ENCODE measurements around the gene SLC25A21.
A peak's percentile ranks its signal among the peaks of the same experiment; 100 is the strongest.

The SLC25A21 gene

GRCh38 chr14:36750244-36750643 lies 422.2 kb downstream of the SLC25A21 start:
- DNase-seq = no peak

DNA sequence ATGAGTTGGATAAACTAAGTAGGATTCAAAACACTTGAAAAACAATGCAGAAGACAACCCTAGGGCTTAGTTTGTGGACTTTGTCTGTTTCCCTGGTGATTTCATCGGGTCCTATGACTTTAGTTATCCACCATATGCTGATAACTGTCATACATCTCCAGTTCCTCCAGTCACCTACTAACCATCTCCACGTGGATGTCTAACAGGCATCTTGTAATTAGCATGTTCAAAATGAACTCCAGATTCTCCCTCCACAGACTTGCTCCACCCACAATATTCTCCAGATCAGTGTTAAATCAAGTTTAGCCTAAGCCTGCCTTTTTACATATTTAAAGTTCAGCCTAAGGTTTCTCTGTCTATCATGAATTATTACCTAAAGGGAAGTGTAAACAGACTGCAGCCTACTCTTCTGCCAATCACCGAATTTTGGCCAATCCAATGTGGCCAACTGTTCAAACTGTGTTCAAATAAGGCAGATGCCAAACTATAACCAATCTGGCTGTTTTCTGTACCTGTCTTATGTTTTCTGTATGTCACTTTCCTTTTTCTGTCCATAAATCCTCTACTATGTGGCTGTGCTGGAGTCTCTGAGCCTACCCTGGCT lies 423.7 kb downstream of the SLC25A21 start:
- DNase-seq = no peak

DNA sequence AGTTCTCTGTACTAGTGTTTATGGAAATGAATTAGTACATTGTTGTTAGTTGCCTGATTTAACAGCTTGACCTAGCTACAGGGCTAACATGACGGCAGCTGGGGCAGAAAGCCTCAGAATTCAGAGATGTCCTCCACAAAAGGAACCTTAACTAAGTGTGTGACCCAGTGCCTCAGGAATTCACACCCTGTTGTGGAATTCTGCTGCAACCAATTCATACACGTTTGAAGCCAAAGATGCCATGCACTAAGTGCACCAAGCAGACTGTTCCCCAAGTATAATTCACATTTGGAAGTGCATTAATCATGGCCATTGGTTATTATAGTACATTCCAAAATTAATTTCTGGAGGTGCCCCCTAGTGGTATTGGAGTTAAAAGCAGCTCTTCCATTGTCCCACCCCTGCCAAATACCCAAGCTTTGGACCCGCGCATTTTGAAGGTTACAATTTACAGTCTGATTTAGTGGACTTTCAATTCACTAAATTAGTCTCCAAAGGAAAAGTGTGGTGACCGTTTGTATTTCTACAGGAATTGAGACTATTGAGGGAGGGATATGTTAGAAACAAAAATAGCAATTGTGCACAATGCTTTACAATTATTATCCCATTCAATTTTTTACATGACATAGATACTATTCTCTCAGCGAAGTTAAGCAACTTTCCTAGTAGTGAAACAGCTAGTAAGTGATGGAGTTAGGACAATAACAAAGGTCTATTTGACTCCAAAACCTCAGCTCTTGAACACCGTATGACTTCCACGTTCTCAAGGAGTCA lies 424.8 kb downstream of the SLC25A21 start:
- DNase-seq = no peak

- DNase-seq = no peak
Measured at GRCh38 chr14:36746872-36747271, 425.5 kb downstream of the SLC25A21 start.

DNA sequence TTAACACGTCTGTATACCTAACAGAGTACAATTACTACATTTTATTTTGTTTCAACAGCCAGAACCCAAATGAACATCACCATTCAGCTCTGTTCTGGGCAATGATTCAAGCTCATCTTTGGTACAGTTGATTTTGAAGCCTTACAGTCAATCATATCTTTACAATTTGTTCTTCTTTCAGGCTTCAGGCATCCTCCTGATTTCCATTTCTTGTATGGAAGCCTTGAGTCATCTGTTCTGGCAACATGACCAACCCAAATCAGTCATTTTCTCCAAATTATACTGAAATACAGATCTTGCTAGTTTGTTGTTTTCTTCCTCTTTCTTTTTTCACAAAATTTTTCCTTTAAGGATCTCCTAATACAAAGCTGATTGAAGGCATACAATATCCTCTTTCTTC lies 430.5 kb downstream of the SLC25A21 start:
- DNase-seq = peak in 1 of 2 experiments; percentile 56

DNA sequence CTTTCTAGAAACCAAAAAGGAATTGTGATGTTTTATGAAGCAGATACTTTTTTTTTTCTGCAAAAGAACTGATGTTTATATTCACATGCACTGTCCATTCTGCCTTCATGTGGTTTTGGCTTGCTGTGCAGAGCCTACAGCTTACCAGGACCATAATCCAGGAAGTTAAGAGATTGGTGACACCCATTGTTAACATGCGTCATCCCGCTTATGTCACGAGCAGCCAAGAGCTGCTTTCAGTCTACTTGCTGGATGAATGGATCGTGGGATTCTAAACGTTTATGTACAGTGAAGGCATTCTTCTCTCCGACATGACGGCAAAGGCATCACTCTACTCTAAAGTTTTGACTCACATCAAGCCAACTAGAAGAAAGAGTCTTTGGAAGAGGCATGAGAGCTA lies 434.1 kb downstream of the SLC25A21 start:
- no peak for DNase-seq

DNA sequence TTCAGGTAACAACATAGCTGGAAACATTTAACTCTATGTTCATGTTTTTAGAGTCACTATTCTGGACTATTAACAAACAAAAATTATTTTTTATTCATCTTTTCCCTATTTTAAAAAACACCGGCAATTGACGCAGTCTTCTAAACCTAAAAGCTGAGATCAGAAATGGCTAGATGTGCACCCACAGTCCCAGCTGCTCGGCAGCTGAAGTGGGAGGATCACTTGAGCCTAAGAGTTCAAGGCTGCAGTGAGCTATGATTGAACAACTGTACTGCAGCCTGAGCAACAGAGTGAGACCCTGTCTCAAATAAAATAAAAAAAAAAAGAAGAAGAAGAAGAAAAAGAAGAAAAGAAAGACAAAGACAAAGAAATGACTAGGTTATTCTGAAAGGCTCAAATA lies 446.3 kb downstream of the SLC25A21 start:
- DNase-seq = no peak

DNA sequence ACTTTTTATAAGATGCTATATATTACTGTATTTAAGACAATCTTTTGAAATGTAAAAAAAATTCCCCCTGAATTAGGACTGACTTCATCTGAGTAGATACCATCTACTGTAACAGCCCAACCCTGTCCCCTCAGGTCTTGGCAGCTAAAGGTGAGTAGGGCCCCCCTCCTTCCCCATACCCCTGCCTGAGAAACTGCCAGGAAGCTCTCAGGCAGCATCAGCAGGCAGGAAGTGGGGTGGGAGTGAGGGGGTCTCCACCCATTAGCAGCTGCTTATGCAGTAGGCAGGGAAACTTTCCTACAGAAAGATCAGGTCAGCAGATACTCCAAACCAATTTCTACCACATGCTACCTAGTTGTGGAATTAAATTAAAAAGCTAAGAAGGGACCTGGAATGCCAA lies 448.2 kb downstream of the SLC25A21 start:
- DNase-seq = no peak

DNA sequence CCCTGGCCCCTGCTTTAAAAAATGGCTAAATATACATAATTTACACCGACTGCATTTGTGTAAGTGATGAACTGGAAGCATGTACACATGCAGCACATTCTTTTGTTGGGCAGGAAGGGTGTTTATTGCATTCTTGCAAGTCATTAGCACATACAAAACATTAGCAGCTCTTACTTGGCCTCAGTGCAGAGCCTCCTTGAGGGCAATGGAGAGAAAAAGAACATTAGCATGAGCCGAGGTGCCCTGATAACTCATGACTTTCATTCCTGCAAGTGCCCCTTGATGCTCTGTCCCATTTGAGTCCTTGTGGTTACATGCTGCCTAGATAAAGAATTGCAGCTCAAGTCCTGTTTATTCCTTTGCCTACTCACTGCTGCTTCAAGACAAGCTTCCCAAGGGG lies 448.9 kb downstream of the SLC25A21 start:
- no peak for DNase-seq

GRCh38 chr14:36721877-36722276 lies 450.5 kb downstream of the SLC25A21 start:
- DNase-seq = no peak

- no peak for DNase-seq
Measured at GRCh38 chr14:36720657-36721056, 451.7 kb downstream of the SLC25A21 start.

GRCh38 chr14:36719823-36720222 lies 452.6 kb downstream of the SLC25A21 start:
- no peak for DNase-seq

- DNase-seq = no peak
Measured at GRCh38 chr14:36718216-36718615, 454.2 kb downstream of the SLC25A21 start.

DNA sequence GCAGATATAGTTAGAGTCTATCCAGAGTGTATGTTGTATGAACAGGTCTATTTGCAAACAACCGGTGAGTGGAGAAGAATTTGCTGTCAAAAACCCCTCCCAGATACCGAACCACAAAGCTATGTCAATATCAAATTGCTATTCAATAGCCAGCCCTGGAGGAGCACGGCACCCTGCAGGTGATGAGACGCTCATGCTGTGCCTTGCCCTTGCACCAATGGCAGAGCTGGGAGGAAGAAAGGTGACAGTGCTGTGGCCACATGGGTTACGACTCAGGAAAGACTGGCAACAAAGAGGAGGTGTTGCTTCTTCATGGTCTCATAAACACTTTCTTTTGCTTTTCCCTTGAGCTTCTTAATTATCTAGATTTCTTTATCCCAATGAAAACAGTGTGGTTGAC lies 455.0 kb downstream of the SLC25A21 start:
- DNase-seq = peak; percentile 25 to 34

- DNase-seq = no peak
Measured at GRCh38 chr14:36716614-36717184, 455.7 kb downstream of the SLC25A21 start.

DNA sequence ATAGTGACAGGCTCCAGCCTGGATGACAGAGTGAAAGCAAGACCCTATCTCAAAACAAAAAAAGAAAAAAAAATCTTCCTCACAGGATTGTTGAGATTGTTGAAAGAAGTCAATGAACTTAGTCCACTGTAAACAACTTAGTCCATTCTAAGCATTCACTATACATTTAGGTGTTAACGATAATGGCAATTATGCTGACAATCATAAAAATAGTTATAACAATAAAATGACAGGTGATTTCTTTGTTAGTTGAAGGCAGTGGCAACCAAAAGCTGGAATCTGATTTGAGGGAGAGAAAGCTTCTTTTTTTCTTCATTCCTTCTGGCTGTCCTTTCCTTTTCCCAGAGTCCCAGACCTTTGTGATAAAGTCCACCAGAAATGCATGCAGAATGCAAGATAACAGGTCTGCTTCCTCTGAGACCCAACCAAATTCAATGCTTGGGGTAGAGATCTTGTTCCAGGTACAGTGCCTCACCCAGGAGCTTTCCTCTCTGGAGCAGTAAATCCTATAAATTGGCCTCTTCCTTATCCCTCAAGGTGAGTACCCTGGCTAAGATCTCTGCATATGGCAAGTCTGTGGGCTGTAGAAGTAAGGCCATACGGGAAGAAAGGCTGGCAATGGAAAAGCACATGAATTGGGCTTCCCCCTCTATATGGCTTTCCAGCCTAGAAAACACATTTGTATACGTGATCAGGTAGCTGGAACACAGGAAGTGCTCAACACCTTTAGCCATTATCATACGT lies 458.3 kb downstream of the SLC25A21 start:
- DNase-seq = no peak

DNA sequence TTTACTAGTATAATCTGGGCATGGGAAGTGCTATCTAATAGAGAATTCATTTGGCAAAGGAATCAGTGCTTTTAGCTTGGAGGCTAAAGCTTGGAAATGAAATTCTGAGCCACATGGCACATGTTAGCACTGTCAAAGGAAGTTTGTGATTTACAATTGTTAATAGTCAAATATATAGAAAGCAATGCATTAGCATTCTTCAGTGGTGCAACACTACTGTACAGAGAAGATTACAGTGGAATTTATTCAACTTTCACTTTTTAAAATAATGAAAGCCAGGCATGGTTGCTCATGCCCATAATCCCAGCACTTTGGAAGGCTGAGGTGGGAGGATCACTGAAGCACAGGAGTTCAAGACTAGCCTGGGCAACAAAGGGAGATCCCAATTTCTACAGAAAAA lies 464.8 kb downstream of the SLC25A21 start:
- no peak for DNase-seq

GRCh38 chr14:36702474-36702873 lies 469.9 kb downstream of the SLC25A21 start:
- DNase-seq = no peak

DNA sequence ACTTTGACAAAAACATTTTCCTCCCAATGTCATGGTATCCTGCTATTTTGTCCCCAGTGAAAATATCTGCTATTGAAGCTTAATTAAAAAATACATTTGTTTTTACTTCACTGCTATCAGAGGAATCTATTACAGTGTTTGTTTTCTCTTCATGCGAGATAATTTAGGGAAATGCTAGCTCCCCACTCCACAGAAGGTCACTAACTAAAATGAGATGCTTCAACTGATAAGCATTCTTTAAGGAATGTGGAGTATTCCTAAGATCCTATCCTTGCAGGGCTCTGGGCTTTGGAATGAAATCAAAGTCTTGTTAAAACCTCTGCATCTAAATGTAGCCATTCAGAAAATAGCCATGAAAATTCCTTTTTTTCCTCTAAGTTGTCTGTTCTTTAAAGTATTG lies 471.3 kb downstream of the SLC25A21 start:
- DNase-seq = no peak

DNA sequence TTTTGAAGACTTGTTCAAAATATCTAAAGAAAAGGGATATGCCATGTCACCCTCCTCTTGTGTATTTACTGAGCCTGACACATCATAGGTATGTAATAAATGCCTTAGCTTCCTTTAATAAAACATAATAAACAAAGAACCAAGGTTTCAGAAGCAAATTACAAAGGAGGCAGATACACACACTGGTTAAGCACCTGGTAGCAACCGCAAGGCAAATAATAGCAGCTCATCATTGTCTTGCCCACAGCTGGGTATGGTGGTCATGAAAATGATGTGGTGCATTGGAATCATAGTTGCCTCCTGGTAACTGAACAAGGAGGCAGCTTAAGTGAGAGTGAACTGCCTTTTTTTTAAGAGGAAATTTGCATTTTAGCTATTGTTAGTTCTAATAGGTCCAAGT lies 471.8 kb downstream of the SLC25A21 start:
- no peak for DNase-seq

DNA sequence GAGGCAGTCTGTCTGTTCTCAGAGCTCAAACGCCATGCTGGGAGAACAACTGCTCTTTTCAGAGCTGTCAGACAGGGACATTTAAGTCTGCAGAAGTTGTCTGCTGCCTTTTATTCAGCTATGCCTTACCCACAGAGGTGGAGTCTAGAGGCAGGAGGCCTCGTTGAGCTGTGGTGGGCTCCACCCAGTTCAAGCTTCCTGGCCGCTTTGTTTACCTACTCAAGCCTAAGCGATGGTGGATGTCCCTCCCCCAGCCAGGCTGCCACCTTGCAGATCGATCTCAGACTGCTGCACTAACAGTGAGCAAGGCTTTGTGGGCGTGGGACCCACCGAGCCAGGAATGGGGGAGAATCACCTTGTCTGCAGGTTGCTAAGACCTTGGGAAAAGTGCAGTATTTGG lies 473.0 kb downstream of the SLC25A21 start:
- peak; percentile 31 to 37 for DNase-seq

GRCh38 chr14:36690311-36691040 lies 481.9 kb downstream of the SLC25A21 start:
- no peak for DNase-seq

DNA sequence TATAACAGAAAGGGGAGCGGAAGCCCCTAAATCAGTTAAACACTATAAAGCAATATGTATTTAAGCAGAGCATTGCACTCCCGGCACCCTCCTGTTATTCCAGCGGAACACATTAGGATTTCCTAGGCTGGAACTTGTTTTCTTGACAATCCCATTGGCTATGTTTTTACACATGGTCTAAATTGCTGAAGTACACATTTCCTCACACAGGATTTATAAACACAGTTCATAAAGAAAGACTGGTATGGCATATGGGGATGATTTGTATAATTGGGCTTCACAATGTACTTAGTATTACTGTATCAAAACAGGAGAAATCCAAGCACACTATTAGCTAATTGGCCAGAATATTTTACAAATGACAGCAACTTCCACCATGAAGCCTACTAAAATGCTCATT lies 487.5 kb downstream of the SLC25A21 start:
- DNase-seq = no peak
